GM18870 (cell line): ENCODE data around the gene RANBP2.

Experiments
- ATAC-seq: cut with Tn5 transposase; IDR thresholded peaks from one replicate; pipeline ENCODE4 v1.9.1; 2021; ENCODE audit warnings: moderate library complexity; ENCODE audit not compliant: unreplicated experiment

RANBP2 gene

GRCh38 chr2:108834620-108835019, 115.3 kb downstream of the RANBP2 start:
- no peak for ATAC-seq

DNA sequence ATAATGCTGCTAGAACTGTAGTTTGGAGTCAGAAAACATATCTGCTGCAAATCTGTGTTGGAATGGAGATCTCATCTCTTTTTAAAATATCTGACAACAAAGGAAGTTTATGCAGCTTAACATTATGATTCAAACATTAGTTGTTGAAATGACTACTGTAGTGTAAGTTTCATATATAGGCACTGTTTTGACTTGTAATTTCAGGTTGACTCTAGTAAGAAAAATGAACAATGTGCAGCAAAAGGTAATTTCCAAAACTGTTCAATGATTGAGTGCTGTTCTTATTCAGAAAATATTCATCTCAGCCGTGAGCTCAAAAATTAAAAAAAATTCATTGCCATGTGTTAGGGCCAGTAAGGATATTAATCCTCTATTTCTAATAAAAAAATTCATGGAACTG, 115.8 kb downstream of the RANBP2 start:
- no peak for ATAC-seq
